Panc1 (cell line): ENCODE data around the gene CRYBG1. TPM values are rescaled to one million over a fixed set of nuclear protein-coding genes. Genes with fewer than 3 reads are reported as not detected.

Source experiments
- ATAC-seq: fragments of 200-7000 bp; cut with Tn5 transposase; 2 replicates; pipeline ENCODE4 v1.9.1; 2020; ENCODE audit warnings: mild to moderate bottlenecking, moderate library complexity
- BruUV-seq: library from RNA; stranded (reverse); fragments of 400-500 nt; replicated peaks from 2 replicates; lab custom pipeline; 2021; lab: Mats Ljungman, UMichigan
- CTCF ChIA-PET: fragments of 300-600 bp; sonication (Branson Sonifier 250); formaldehyde crosslinking; loops from one replicate; lab custom pipeline; 2022; ENCODE audit warnings: antibody characterized with exemption; lab: Charles Lee
- POLR2A ChIA-PET: fragments of 300-600 bp; sonication (Branson Sonifier 250); formaldehyde crosslinking; loops from one replicate; lab custom pipeline; 2022; ENCODE audit warnings: antibody characterized with exemption; lab: Charles Lee
- DNase-seq: peaks from one replicate; pipeline ENCODE4 v3.0.0-alpha.2; 2010; ENCODE audit warnings: low read depth, low spot score
- H3K27ac ChIP-seq: 2 replicates; pipeline ENCODE4 v1.5.1; 2011; ENCODE audit warnings: mild to moderate bottlenecking, low read length, inconsistent platforms
- H3K27me3 ChIP-seq: fragments of 200-500 bp; sonication (Bioruptor generic); 2 replicates; pipeline ENCODE4 v1.6.0; 2014; ENCODE audit warnings: low read length, inconsistent platforms; ENCODE audit not compliant: control insufficient read depth, insufficient read depth
- H3K36me3 ChIP-seq: fragments of 200-500 bp; sonication (Bioruptor generic); 2 replicates; pipeline ENCODE4 v1.5.1; 2014; ENCODE audit warnings: inconsistent platforms, mild to moderate bottlenecking, low read length, moderate library complexity; ENCODE audit not compliant: control insufficient read depth, insufficient read depth
- H3K4me1 ChIP-seq: 2 replicates; pipeline ENCODE4 v1.5.1; 2011; ENCODE audit warnings: inconsistent platforms, mild to moderate bottlenecking, low read length, moderate library complexity; ENCODE audit not compliant: control insufficient read depth, insufficient read depth
- H3K4me3 ChIP-seq, 2 experiments: 2 replicates each; pipeline ENCODE4 v1.5.1; 2011 to 2012; ENCODE audit warnings: low read depth in 2 of 2, low read length in 2 of 2, mild to moderate bottlenecking in 2 of 2, inconsistent platforms in 1 of 2, moderate library complexity in 1 of 2
- H3K9me3 ChIP-seq: fragments of 200-500 bp; sonication (Bioruptor generic); 2 replicates; pipeline ENCODE4 v1.5.1; 2014; ENCODE audit warnings: low read depth, mild to moderate bottlenecking, inconsistent platforms, low read length, moderate library complexity; ENCODE audit not compliant: control insufficient read depth, insufficient read depth
- CTCF ChIP-seq: fragments of 450-650 bp; IDR thresholded peaks from 2 replicates; pipeline ENCODE4 v1.5.1; 2017; ENCODE audit warnings: mild to moderate bottlenecking
- POLR2AphosphoS5 ChIP-seq: IDR thresholded peaks from 2 replicates; pipeline ENCODE4 v1.6.1; 2012; ENCODE audit warnings: mild to moderate bottlenecking, low read depth, low read length, moderate library complexity
- REST ChIP-seq, 2 experiments: IDR thresholded peaks; 2 replicates each; pipeline ENCODE4 v1.6.1; 2011 to 2012; ENCODE audit warnings: low read depth in 2 of 2, control low read depth in 1 of 2, low read length in 1 of 2, mild to moderate bottlenecking in 1 of 2, moderate library complexity in 1 of 2; ENCODE audit not compliant: insufficient read depth in 1 of 2
- SIN3A ChIP-seq: IDR thresholded peaks from 2 replicates; pipeline ENCODE4 v1.6.1; 2012; ENCODE audit warnings: low read depth, mild to moderate bottlenecking, low read length, moderate library complexity, borderline replicate concordance; ENCODE audit not compliant: insufficient read depth
- TCF7L2 ChIP-seq: IDR thresholded peaks from 2 replicates; pipeline ENCODE4 v1.6.1; 2011; ENCODE audit warnings: mild to moderate bottlenecking, low read depth, low read length, inconsistent platforms
- in situ Hi-C: cut with HindIII; loops from 2 replicates; pipeline ENCODE4 v1.10.0; 2016; ENCODE audit warnings: low sequenced_read_pairs, low pct_unique_long_range_greater_than_20kb
- intact Hi-C: fragments of 100-400 bp; cut with micrococcal nuclease; formaldehyde crosslinking; loops from one replicate; pipeline ENCODE4 v1.10.0; 2022; ENCODE audit not compliant: unreplicated experiment
- total RNA-seq: library from RNA; stranded (reverse); gene quantifications from one replicate; pipeline ENCODE4 v1.2.1, GENCODE V29; 2021; ENCODE audit not compliant: unreplicated experiment

The CRYBG1 gene
- total RNA-seq, 1 experiment from 2014 or later, result 32.3 TPM

- TF ChIP-seq SIN3A (no peak), REST (IDR thresholded peaks at IDR 0.05; ENCODE audit: insufficient read depth in 1 of 2, low read depth in 2 of 2, low read length in 1 of 2) (no peak), CTCF (no peak), POLR2AphosphoS5 (no peak), TCF7L2 (no peak)
- CTCF ChIA-PET, result no interaction called here
Observed at GRCh38 chr6:106529438-106529837, 168.9 kb downstream of the CRYBG1 start.

GRCh38 chr6:106530026-106530425 lies 169.5 kb downstream of the CRYBG1 start:
- ChIA-PET POLR2A (no interaction called here), CTCF (no interaction called here)
- in situ Hi-C loops (no loop called here), intact Hi-C loops (no loop called here)
- Histone ChIP-seq H3K4me3 (no peak overlapping the region), H3K9me3 (no peaks in the 10 kb centered on the region), H3K36me3 (peaks cover 22% of the 10 kb centered on the region), H3K4me1 (peaks cover 24% of the 10 kb centered on the region), H3K27me3 (no peaks in the 10 kb centered on the region), H3K27ac (no peak overlapping the region)
- ATAC-seq (no peak), DNase-seq (no peak)
- TF ChIP-seq POLR2AphosphoS5, result no peak
- TF ChIP-seq REST (IDR thresholded peaks at IDR 0.05; ENCODE audit: insufficient read depth in 1 of 2, low read depth in 2 of 2, low read length in 1 of 2), result no peak
- no peak for TF ChIP-seq CTCF
- no peak for TF ChIP-seq TCF7L2
- TF ChIP-seq SIN3A, result no peak
- BruUV-seq, result no TSS peak

More at GRCh38 chr6:106529438-106529837, 168.9 kb downstream of the CRYBG1 start:
- BruUV-seq, result no TSS peak
- H3K9me3 ChIP-seq, result no peaks in the 10 kb centered on the region
- peaks cover 24% of the 10 kb centered on the region for H3K4me1 ChIP-seq
- no peak for DNase-seq
- H3K36me3 ChIP-seq, result peaks cover 22% of the 10 kb centered on the region
- POLR2A ChIA-PET, result no interaction called here
- H3K27me3 ChIP-seq, result no peaks in the 10 kb centered on the region
- no peak overlapping the region for H3K4me3 ChIP-seq
- in situ Hi-C loops, result no loop called here
- ATAC-seq, result no peak
- 0 out of 2 replicates have a peak overlapping the region, but pooled peaks have one; percentile 18 for H3K27ac ChIP-seq
- intact Hi-C loops, result no loop called here
